ENCODE results near the gene LPO.

LPO gene

GRCh38 chr17:58302919-58303585 is 64.7 kb downstream of the LPO start:
- FAIRE-seq (no peak), DNase-seq (ENCODE audit: low spot score) (no peak)

DNA sequence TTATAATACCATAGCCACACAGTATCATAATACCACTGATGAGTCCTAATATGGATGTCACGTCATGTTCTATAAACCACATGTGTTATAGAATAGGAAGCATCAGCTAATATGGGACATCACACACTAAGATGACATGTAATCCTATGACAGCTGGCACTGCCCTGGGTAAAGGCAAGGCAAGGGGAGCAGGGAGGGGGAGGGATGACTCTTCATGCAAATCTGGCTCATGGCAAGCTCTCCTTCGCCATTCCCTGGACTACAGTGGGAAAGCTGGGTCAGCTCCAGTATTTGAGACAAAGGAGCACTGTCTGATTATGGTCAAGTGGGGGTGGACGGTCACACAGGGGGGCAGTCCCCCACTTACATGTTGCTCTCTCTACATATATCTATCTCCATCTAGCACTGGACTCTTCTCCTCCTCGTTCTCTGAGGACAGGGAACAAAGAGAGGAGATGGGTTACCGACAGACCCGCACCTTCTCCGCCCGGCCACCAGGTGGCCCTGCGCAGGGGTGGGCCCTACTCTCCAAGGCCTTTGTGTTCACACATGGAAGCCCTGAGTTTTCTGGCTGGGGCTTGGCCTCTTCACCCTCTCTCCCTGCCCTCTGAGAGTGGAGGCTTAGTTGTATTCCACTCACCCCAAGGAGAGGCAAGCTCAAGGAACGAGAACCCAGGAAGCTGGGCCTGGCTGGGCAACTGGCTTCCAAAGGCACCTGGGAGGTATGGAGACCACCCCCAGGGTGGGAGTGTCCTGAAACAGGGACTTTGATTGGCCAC is 65.8 kb downstream of the LPO start:
- DNase-seq (ENCODE audit: low spot score) (no peak), FAIRE-seq (no peak)

- FAIRE-seq: no peak
These were observed 66.5 kb downstream of the LPO start for GRCh38 chr17:58304750-58305486.

DNA sequence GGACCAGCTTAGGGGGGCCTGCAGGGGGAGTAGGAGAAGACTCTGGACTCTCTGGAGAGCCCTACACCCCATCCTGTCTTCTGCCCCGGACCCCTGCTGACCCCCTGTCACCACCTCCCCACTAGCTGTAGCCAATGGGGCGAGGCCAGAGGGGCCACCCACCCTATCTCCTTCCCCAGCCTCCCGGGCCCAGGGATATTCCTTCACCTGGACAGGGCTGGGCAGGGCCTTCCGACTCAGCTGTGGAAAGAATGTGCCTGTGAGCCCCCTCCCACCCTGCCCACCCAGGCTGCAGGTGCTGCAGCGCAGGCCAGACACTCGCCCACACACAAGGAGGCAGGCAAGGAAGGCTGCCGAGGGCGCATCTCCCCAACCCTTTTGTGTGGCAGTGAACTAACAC is 67.2 kb downstream of the LPO start:
- DNase-seq (ENCODE audit: low spot score) (no peak), FAIRE-seq (no peak)

More at GRCh38 chr17:58304750-58305486, 66.5 kb downstream of the LPO start:
- DNase-seq (ENCODE audit: low spot score): no peak

GRCh38 chr17:58306131-58306951 is 68.0 kb downstream of the LPO start:
- FAIRE-seq (no peak), DNase-seq (ENCODE audit: low spot score) (no peak)

DNA sequence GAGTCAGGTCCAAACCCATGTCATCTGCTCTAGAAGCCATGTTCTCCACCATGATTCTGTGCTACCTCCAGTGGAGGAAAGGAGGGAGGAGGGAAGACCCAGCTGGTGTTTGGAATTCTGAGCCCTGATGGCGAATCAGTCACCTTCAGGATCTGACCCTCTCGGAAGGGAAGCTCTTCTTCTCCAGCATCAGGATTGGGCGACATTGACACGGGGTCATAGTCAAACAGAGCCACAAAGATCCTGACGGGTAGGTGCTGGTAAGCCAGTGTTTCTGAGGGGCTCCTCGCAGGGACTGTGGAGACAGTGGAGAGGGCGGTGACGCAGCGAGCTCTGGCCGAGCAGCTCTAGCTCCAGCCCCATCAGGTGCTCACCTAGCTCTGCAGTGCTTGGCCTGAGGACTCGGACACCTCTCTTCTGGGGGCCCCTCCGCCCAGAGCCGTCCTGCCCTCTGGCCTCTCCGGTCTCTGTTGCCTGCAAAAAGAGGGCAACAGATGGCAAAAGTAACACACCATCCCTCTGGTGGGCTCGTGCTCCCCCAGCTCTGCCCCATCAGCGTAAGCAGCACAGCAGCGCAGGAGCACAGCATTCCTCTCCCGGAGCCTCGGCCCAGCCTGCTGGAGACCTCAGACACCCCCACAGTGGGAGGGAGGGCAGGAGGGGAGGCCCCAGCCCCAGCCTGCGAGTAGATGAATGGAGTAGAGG is 69.2 kb downstream of the LPO start:
- FAIRE-seq: no peak
- DNase-seq (ENCODE audit: low spot score): no peak

GRCh38 chr17:58308173-58308984 is 70.0 kb downstream of the LPO start:
- FAIRE-seq (no peak), DNase-seq (ENCODE audit: low spot score) (no peak)

DNA sequence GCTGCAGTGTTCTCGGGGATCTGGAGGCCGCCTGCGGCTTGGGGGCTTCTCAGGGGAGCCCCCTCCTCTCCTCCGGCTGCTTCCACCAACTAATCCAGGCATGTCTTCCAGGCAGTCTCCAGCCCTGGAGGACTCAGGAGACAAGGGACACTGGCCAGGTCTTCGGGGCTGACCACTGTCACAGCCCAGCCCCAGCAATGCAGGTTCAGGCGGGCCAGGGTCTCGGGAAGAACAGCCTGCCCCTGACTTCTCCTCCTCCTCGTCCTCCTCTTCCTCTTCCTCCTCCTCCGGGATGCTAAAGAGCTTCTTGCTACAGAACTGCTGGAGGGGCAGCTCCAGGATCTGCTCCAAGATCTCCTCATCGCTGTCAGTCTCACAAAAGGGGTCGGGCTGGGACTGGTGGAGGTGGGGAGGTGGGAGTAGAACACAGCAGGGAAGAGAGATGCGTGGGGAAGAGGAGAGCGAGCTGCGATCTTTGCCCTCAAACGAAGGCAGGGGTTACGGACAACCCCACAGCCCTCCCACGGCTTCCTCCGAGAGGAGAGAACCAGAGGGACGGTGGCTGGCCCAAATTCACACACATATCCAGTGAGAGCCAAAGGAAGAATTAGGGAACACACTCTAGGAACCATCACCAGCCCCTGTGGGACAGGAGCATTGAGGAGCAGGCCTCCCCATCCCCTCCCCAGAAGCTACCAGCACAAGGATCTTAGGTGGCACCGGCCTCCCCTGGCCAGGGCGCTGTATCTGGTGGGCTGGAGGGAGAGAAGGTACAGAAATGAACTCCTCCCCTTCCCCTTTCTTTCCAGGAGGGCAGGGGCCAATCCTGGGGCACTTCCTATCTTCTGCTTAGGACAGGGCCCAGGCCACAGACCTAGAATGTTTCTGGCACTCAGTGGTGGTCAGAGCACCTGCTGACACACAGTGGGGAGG is 70.9 kb downstream of the LPO start:
- FAIRE-seq (no peak), DNase-seq (ENCODE audit: low spot score) (no peak)

DNA sequence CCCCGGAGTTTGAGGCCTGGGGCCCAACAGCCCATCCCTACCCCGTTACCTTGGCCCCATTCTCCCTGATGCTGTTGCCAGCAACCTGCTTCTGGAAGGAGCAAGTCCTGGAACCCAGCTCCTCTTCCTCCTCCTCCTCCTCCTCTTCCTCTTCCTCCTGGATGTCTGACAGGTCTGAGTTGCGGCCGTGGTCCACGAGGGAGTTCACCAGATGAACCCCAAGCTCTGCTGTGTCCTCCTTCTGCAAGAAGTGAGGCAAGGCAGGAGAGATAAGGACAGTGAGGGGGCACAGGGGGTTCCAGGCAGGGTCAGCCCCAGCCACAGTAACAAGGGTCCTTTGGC is 71.5 kb downstream of the LPO start:
- FAIRE-seq (no peak), DNase-seq (ENCODE audit: low spot score) (no peak)

- DNase-seq (ENCODE audit: low spot score): no peak
- FAIRE-seq: no peak
These were observed 72.4 kb downstream of the LPO start for GRCh38 chr17:58310511-58311428.

- FAIRE-seq (no peak), DNase-seq (ENCODE audit: low spot score) (no peak)
These were observed 73.1 kb downstream of the LPO start for GRCh38 chr17:58311429-58311894.

- DNase-seq (ENCODE audit: low spot score) (no peak), FAIRE-seq (no peak)
These were observed 73.7 kb downstream of the LPO start for GRCh38 chr17:58312021-58312630.

GRCh38 chr17:58312829-58313228 is 74.4 kb downstream of the LPO start:
- DNase-seq (ENCODE audit: low spot score) (no peak), FAIRE-seq (no peak)

DNA sequence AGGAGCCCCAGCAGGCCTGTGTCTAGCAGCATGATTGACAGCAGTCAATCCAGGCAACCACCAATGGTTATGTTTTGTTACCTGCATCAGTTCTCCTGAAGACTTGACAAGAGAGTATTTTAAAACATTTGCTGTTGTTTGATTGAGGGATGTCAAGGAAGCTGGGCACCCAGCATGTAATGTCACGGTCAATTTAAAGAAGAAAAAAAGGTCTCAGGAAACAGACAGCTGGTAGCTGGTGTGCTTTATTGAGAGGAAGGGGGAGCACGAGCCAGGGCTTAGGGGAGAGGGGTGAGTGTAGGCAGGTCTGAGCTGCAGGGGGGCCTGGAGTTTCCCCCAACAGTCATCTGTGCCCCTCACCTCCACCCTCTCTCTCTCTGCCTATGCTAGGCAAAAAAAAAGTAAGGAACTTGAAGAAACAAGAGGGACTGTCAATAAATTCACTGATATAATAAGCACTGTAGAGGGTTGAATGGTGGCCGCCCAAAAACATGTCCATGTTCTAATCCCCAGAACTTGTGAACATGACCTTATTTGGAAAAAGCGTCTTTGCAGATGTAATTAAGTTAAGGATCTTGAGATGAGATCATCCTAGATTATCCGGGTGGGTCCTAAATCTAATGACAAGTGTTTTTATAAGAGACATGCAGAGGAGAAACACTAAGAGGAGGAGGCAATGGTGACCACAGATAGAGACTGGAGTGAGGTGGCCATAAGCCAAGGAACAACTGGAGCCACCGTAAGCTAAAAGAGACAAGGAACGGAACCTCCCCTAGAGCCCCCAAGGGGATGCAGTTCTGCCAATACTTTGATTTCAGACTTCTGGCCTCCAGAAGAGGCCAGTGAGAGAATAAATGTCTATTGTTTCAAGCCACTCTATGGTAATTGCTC is 75.7 kb downstream of the LPO start:
- no peak for FAIRE-seq
- DNase-seq (ENCODE audit: low spot score): no peak

- FAIRE-seq (no peak), DNase-seq (ENCODE audit: low spot score) (no peak)
These were observed 76.3 kb downstream of the LPO start for GRCh38 chr17:58314706-58315015.

DNA sequence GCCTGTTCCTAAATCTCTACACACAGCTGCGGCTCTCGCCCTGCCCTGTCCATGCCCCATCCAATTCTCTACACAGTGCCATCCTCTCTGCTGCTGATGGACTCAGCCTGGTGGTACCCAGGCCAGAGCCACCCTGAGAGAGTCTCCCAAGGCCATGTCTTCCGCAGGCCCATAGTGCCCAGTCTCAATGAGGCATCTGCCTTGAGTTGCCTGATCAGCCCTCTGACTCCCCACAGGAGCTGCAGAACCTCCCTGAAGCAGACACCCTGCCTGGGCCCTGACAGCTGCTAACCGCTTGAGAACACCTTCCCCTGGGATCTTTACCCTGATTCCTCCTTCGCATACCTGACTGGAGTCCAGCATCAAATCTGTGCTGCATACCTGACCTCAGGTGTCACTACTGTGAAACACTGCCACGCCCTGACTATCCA is 76.9 kb downstream of the LPO start:
- DNase-seq (ENCODE audit: low spot score) (no peak), FAIRE-seq (no peak)

DNA sequence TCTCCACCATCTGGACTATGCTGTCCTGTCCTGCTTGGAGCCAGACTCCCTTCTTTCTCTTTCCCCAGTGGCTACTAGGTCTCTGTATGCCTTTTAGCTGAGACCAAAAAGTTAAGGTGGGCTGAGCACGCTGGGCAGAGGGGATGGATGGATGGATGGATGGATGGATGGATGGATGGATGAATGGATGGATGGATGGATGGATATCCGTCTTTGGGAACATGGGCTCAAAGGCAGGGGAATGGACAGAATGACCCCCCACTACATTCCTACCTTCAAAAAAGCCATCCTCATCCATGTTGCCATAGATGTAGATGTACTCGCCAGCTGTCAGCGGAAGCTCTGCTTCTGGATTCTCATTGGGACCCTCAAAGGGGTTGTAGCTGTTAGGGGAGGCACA is 77.4 kb downstream of the LPO start:
- no peak for FAIRE-seq
- DNase-seq (ENCODE audit: low spot score): no peak

All from RCC 7860 (cell line).